Type B pancreatic cell (in vitro differentiated cells): Measurements from ENCODE around the gene SYNDIG1. TPM values are rescaled to one million over a fixed set of nuclear protein-coding genes. Genes with fewer than 3 reads are reported as not detected.

Experiments
- DNase-seq: peaks from one replicate; pipeline ENCODE4 v3.0.0; 2021; ENCODE audit warnings: mixed read lengths; ENCODE audit not compliant: unreplicated experiment; ENCODE audit errors: extremely low spot score
- H3K27ac Mint-ChIP-seq: 2 replicates; pipeline ENCODE4 v1.8.0; 2021; ENCODE audit warnings: mild to moderate bottlenecking, mixed read lengths
- H3K27me3 Mint-ChIP-seq: 2 replicates; pipeline ENCODE4 v1.8.0; 2021; ENCODE audit warnings: mixed read lengths
- H3K36me3 Mint-ChIP-seq: 2 replicates; pipeline ENCODE4 v1.8.0; 2021; ENCODE audit warnings: mixed read lengths
- H3K4me1 Mint-ChIP-seq: one replicate; pipeline ENCODE4 v1.8.0; 2021; ENCODE audit warnings: mixed read lengths; ENCODE audit not compliant: unreplicated experiment
- H3K4me3 Mint-ChIP-seq: 2 replicates; pipeline ENCODE4 v1.8.0; 2021; ENCODE audit warnings: mild to moderate bottlenecking, mixed read lengths
- H3K9me3 Mint-ChIP-seq: 2 replicates; pipeline ENCODE4 v1.8.0; 2021; ENCODE audit warnings: mixed read lengths
- CTCF ChIP-seq: fragments of 200-600 bp; sonication (generic); conservative IDR thresholded peaks from 2 replicates; pipeline ENCODE4 v1.5.0; 2021; ENCODE audit warnings: antibody characterized with exemption, mild to moderate bottlenecking
- total RNA-seq: library from RNA; stranded (reverse); gene quantifications from 2 replicates; pipeline ENCODE4 v1.2.1, GENCODE V29; 2021; ENCODE audit warnings: low replicate concordance

SYNDIG1 gene
- total RNA-seq, 1 donor from 2014 or later: 4.3 TPM

GRCh38 chr20:24672181-24672880 lies 202.9 kb downstream of the SYNDIG1 start:
- Mint-ChIP-seq H3K4me1 (peaks cover 4% of the 10 kb centered on the region), H3K27me3 (no peaks in the 10 kb centered on the region), H3K27ac (no peak overlapping the region), H3K4me3 (no peak overlapping the region), H3K36me3 (no peaks in the 10 kb centered on the region), H3K9me3 (no peaks in the 10 kb centered on the region)
- no peak for DNase-seq
- TF ChIP-seq CTCF: no peak

- no peak for DNase-seq
- no peaks in the 10 kb centered on the region for H3K9me3 Mint-ChIP-seq
- H3K4me1 Mint-ChIP-seq: peaks cover 7% of the 10 kb centered on the region
- H3K4me3 Mint-ChIP-seq: no peak overlapping the region
- no peaks in the 10 kb centered on the region for H3K36me3 Mint-ChIP-seq
- no peaks in the 10 kb centered on the region for H3K27me3 Mint-ChIP-seq
- TF ChIP-seq CTCF: no peak
- no peak overlapping the region for H3K27ac Mint-ChIP-seq
Observed at GRCh38 chr20:24672886-24673677, 203.7 kb downstream of the SYNDIG1 start.

GRCh38 chr20:24673678-24674570 lies 204.5 kb downstream of the SYNDIG1 start:
- no peaks in the 10 kb centered on the region for H3K36me3 Mint-ChIP-seq
- no peak for DNase-seq
- no peaks in the 10 kb centered on the region for H3K9me3 Mint-ChIP-seq
- no peak overlapping the region for H3K4me3 Mint-ChIP-seq
- H3K27ac Mint-ChIP-seq: no peak overlapping the region
- no peak for TF ChIP-seq CTCF
- H3K4me1 Mint-ChIP-seq: peaks cover 11% of the 10 kb centered on the region
- peaks cover 3% of the 10 kb centered on the region for H3K27me3 Mint-ChIP-seq

GRCh38 chr20:24674921-24675605 lies 205.6 kb downstream of the SYNDIG1 start:
- TF ChIP-seq CTCF: no peak
- no peak for DNase-seq
- Mint-ChIP-seq H3K27me3 (peaks cover 3% of the 10 kb centered on the region), H3K4me3 (no peak overlapping the region), H3K4me1 (peaks cover 11% of the 10 kb centered on the region), H3K9me3 (no peaks in the 10 kb centered on the region), H3K27ac (no peak overlapping the region), H3K36me3 (no peaks in the 10 kb centered on the region)

GRCh38 chr20:24675651-24676352 lies 206.4 kb downstream of the SYNDIG1 start:
- Mint-ChIP-seq H3K27ac (no peak overlapping the region), H3K4me3 (no peak overlapping the region), H3K36me3 (no peaks in the 10 kb centered on the region), H3K4me1 (peaks cover 11% of the 10 kb centered on the region), H3K9me3 (no peaks in the 10 kb centered on the region), H3K27me3 (peaks cover 3% of the 10 kb centered on the region)
- DNase-seq: no peak
- TF ChIP-seq CTCF: no peak
